Spleen (tissue), 7 donors: ENCODE results near the gene VAV2.

ENCODE experiments used
- CTCF ChIP-seq, 11 experiments: fragments of 200-600 bp in 7 of 11; fragments of 450-650 bp in 4 of 11; sonication (generic) in 4 of 11; IDR thresholded peaks in 8 of 11; conservative IDR thresholded peaks in 3 of 11; 1 replicate in 7 of 11; 2 replicates in 4 of 11; pipeline versions ENCODE4 v1.4.0 to v1.8.0; 2016 to 2021; ENCODE audit warnings: antibody characterized with exemption in 11 of 11, inconsistent platforms in 4 of 11, mild to moderate bottlenecking in 1 of 11
- POLR2A ChIP-seq, 3 donors: fragments of 450-650 bp; IDR thresholded peaks; one replicate each; pipeline ENCODE4 v1.5.1; 2017; ENCODE audit warnings: antibody characterized with exemption in 3 of 3, mild to moderate bottlenecking in 1 of 3
- POLR2AphosphoS5 ChIP-seq, 3 donors: sonication (generic); formaldehyde crosslinking; IDR thresholded peaks; one replicate each; pipeline ENCODE4 v1.5.1; 2017; ENCODE audit warnings: antibody characterized with exemption in 3 of 3
- donor health status: DM: no; HTN: no; CAD: no; lungs with moderate emphysema.
- donor health status: DM: no; HTN: no; CAD: no.
- donor health status: DM: no; HTN: no; CAD: no.

- TF ChIP-seq CTCF (IDR thresholded peaks at IDR 0.05 in 8 of 11, conservative IDR thresholded peaks at IDR 0.05 in 3 of 11) (no peak), POLR2A (IDR thresholded peaks at IDR 0.05) (no peak), POLR2AphosphoS5 (IDR thresholded peaks at IDR 0.05) (no peak)
Measured at GRCh38 chr9:133795049-133795448, 197.1 kb downstream of the VAV2 start.
